ENCODE data around the gene LSM7.

Gene LSM7

DNA sequence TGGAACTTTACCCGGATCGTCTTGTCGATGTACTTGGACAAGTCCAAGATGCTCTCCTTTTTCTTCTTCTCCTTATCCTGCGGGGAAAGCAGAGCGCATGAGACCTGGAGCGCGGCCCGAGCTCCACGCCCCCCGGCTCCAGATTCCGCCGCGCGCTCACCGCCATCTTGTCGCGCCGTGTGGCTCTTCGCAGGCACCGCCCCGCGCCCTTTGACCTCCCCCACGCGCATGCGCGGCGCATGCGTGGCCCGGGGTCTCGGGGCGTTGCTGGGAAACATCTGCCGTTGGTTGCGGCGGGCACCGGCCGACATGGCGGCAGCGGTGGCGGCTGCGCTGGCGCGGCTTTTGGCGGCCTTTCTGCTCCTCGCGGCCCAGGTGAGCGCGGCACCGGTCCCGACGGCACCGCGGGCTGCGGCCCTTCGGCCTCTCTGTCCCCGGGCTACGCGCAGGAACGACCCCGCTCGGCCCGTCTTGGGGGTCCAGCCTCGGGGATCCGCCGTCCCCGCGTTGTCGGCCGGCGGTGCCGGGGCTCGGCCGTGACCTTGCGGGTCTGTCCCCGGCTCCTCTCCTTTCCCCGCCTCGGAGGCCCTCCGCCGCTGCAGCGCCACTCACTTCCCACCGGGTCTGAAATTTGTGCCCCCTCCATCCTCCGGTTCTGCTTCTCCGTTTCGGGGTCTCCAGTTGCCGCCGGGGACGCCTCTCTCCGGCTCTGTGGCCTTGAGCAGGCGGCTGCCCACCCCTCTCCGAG is at the start of gene LSM7, which contains the start of gene SPPL2B:
Gene LSM7, minus strand, starts transcription at position 186 of the 748 bp plus-strand sequence. Its CDS starts 20 bp downstream, at position 166.
Gene SPPL2B, plus strand, starts transcription at position 284 of the 748 bp plus-strand sequence. Its CDS starts 26 bp downstream, at position 310.
- peak; percentile 100 for DNase-seq (ENCODE audit: low spot score)

DNA sequence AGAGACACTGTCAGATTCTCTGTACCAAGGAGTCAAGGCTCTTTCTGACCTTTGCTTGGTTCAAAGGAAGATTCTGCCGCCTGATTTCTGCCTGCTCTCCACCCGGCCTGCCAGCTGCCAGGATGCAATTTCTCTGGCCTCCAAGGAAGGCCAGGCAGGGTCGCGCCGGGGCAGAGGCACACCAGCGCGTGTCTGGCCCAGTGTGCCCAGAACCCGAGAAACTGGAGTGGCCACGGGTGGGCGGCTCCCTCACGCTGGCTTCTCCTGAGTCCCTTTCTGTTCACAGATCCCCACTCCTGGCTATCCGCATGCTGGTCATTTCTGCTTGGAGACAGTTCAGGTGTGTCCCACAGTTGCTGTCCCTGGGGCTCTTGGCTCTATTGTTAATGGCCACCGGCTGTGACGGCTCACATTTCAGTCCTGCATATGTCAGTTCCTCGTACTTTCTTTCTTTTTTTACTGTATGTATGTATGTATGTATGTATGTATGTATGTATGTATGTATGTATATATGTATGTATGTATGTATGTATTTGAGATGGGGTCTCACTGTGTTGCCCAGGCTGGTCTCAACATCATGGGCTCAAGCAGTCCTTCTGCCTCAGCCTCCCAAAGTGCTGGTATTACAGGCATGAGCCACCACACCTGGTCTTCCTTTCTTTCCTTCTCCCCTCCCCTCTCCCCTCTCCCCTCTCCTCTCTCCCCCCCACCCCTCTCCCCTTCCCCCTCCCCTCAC is 48.6 kb upstream of the LSM7 start:
- DNase-seq (ENCODE audit: low spot score), result peak; percentile 38

DNA sequence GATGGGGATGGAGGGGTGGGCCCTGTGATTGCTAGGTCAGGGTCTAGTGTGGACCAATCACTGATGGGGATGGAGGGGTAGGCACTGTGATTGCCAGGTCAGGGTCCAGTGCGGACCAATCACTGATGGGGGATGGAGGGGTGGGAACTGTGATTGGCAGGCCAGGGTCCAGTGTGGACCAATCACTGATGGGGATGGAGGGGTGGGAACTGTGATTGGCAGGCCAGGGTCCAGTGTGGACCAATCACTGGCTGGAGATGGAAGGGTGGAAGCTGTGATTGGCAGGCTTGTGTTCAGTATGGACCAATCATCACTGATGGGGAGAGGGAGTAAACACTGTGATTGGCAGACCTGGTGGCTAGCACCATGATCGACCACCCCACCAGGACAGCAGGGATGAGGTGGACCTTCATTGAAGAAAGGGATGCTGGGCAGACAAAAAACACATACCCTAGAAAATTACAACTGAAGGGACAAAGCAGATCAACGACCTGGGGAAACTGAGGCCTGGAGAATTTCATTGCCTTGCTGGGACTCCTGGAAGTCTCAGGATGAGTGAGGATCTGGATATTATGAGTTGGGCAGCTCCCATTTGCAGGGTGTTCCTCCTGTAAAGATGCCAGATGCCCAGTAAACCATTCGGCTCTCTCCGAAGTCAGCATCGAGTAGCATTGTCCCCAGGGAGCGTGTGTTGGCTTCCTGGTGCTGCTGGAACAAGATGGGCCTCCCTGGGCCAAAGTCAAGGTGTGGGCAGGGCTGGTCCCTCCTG is 47.2 kb upstream of the LSM7 start:
- DNase-seq (ENCODE audit: low spot score), result no peak

DNA sequence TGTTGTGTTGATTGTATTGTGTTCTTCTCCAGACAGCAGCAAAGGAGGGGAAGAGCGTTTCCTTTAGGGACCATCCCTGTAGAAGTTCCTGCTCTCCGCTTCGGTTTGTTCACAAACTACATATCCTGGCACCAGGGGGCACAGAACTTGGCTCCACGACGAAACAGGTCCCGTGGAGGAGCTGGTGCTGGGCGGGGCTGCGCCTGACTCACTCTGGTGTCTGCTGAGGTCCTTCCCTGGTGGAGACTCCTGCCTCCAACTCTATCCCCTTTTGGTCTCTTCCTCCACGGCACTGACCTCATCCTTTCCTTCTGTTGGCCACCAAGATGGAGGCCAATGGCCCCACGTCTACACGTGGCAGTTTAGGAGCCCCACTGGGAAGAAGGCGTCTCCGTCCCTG is 46.4 kb upstream of the LSM7 start:
- no peak for DNase-seq (ENCODE audit: low spot score)

DNA sequence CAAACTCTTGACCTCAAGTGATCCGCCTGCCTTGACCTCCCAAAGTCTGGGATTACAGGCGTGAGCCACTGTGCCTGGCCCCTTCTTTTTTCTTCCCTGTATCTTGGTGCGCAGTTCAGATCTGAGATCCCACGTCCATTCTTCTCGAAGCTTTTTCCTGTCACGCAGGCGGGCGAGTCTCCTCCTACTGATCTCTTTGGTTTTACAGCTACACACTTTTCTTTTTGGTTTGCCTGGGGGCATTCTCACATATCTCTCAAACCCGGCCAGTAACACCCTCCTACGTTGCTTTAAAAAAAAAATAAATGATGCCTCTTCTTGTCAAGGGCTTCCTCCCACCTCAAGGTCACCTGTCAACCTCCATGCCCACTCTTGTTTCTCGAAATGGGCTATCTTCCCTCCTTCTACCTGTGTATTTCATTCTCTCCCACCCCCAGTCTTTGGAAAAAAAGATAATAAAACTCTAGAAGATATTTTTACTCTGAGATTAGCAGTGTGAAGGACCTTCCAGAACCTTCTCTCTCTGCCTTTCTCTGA is 43.8 kb upstream of the LSM7 start:
- no peak for DNase-seq (ENCODE audit: low spot score)

DNA sequence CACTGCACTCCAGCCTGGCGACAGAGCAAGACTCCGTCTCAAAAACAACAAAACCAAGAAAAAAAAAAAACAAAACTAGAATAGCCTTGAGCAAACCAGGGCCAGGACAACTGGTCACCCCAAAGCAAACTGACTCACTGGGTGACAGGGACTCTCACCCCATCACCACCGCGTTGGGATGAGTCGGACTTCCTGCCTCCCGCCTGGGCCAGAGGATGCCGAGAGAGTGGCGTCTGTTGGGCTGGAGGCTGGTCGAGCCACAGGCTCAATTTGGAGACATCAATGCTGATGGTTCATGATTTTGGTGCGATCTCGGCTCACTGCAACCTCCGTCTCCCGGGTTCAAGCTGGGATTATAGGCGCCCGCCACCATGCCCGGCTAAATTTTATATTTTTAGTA is 43.3 kb upstream of the LSM7 start:
- DNase-seq (ENCODE audit: low spot score), result no peak

DNA sequence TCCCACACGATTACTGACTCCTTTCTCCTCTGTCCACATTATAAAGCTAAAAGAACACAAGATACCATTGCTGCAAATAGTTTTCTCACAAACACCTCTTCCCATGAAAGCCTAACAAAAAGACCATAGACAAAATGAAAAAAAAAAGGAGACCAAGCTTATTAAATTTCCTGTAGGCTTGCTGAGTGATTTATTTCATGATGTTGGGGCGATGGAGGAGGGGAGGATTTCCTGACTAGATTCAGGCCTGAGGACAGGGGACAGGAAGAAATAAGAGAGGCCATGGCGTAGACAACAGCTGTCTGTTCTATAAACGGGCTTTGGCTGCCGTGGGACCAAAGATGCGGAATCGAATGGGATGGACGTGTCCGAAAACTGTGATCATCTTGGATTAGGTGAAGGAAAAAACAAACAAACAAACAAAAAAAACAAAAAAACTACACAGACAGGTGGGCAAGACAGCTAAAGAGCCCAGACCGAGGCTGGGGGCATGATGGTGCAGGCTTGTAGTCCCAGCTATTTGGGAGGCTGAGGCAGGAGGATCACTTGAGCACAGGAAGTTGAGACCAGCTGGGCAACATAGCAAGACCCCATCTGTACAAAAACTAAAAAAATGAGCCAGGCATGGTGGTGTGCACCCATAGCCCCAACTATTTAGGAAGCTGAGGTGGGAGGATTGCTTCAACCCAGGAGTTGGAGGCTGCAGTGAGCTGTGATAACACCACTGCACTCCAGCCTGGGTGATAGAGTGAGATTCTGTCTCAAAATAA is 37.0 kb upstream of the LSM7 start:
- no peak for DNase-seq (ENCODE audit: low spot score)

DNA sequence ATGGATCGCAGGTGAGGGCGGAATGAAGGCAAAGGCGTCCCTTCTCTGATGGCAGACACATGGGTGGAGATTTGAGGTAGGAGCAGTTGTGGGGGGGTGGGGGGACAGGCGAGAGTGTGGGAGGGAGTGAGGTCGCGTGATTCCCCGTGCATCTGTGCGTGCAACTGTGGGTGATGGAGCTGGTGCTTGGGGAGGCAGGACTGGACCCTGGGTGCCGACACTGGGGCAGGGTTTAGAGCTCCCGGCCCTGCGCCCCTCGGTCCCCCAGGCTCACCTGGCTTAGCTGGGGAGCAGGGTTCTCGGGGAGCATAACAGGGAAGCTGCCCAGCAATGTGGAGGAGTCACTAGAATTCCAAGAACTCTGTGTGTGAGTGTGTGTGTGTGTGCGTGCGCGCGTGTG is 35.0 kb upstream of the LSM7 start:
- no peak for DNase-seq (ENCODE audit: low spot score)

DNA sequence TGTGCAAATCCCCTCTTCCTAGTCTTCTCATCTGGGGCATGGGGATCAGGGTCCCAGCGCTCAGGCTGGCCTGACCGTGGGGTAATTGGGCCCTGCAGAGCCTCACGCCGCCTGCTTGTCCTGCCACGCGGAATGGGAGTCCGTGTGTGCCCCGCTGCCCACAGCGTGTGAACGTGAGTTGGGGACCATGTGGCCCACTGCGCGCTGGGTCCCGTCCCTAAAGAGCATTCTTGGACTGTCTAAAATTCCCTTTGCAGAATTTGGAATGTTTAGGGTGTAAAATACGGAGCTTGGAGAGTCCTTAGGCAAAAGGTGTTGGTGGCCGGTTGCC is 34.5 kb upstream of the LSM7 start:
- no peak for DNase-seq (ENCODE audit: low spot score)

DNA sequence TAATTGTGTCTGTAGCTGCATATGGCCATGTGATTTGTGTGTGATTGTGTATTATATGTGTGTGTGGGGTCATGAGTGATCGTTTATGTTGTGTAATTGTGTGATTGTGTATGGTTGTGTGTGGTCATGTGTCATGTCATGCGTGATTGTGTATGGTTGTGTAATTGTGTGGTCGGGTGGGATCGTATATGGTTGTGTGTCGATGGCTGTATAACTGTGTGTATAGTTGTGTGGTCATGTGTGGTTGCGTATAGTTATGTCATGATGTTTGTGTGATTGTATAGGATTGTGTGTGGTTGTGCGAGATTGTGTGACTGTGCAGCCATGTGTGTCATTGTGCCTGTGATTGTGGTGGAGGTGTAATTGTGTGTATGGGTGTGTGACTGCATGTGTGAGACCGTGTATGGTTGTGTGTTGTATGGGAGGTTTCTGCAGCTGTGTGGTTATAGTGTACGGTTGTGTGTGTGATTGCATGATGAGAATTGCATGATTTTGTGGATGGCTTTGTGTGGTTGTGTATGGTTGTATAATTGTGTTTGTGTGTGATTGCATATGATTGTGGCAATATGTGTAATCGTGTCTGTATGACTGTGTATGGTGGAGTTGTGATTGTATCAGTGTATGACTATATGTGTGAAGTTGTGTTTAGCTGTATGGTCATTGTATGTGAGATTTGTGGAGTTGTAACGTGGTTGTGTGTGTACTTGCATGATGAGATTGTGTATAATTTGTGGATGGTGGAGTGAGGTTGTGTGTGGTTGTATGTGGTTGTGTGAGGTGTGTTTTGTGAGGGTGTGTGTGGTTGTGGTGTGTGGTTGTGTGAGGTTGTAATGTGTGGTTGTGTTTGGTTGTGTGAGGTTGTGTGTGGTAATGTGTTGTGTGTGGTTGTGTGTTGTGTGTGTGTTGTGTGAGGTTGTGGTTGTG is 33.9 kb upstream of the LSM7 start:
- DNase-seq (ENCODE audit: low spot score), result no peak

DNA sequence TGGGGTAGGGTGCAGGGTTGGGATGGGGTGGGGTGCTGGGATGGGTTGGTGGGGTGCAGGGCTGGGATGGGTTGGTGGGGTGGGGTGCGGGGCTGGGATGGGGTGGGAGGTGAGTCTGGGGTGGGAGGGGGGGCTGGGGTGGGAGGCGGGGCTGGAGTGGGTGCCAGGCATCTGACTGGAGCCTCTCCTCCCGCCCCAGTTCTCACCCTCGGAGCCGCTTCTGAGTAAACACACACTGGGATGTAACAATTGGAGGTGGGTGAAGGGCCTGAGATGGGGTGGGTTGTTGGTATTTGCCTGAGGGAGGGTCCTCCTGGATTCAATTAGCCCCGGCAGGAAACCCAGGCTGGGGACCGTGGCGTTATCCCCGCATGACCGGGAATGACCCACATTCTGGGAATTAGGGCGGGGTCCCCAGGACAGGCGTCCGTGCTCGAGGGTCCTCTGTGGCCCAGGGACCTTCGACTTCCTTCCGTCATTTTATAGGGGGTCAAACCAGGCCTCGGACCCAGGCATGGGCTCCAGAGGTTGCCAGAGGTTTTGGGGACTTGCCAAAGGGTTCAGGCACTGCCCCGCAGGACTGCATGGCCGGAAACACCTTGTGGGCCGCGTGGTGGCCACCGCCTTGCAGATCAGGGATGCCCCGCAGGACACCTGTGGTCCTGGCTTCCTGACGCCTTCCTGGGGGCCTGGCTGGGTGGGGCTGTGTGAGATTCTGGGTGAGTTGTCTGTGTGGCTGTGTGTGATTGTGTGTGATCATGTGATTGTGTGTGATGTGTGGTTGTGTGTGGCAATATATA is 33.1 kb upstream of the LSM7 start:
- peak; percentile 39 for DNase-seq (ENCODE audit: low spot score)

DNA sequence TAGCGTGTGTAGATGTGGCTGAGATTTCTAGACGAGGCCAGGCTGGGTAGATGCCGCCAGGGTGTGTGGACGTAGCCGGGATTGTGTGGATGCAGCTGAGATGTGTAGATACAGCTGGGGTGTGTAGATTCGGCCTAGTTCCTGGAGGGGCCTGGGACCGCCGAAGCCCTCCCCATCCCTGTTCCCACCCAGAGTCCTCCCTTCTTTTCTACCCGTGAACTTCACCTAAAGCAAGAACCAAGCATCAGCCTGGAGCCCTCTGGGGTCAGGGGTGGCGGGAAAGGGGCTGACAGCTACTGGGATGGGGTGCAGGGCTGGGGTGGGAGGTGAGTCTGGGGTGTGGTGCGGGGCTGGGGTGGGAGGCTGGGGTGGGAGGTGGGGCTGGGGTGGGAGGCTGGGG is 32.4 kb upstream of the LSM7 start:
- peak; percentile 49 for DNase-seq (ENCODE audit: low spot score)

DNA sequence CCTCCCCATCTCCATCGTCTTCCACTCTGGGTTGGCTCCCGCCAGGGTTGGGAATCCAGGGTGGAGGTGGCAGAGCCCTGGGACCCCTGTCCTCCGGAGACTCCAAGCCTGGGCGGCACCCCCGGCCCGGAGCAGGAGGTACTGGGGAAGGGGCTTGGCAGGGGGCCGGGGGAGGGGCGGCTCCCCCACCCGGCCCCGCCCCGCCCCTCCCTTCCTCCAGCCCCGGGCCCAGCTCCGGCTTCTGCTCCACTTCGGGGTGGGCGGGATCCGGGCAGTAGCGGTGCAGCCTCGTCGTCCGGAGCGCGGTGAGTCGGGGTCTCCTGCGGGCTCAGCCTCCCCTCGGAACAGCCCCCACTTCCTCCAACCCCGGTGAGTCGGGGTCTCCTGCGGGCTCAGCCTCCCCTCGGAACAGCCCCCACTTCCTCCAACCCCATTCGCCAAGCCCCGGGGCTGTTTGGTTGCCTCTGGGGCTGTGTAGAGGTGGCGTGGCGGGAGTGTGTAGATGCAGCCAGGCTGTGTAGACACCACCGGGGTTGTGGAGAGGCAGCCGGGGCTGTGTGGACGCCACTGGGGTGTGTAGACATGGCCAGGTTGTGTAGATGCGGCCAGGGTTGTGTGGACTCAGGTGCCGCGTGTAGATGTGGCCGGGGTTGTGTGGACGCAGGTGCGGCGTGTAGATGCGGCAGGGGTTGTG is 31.8 kb upstream of the LSM7 start, which contains the start of gene TMPRSS9:
Gene TMPRSS9, plus strand, starts transcription at position 274 of the 694 bp plus-strand sequence. CDS start 29,521 bp downstream, outside the sequence.
- DNase-seq (ENCODE audit: low spot score), result peak; percentile 57

DNA sequence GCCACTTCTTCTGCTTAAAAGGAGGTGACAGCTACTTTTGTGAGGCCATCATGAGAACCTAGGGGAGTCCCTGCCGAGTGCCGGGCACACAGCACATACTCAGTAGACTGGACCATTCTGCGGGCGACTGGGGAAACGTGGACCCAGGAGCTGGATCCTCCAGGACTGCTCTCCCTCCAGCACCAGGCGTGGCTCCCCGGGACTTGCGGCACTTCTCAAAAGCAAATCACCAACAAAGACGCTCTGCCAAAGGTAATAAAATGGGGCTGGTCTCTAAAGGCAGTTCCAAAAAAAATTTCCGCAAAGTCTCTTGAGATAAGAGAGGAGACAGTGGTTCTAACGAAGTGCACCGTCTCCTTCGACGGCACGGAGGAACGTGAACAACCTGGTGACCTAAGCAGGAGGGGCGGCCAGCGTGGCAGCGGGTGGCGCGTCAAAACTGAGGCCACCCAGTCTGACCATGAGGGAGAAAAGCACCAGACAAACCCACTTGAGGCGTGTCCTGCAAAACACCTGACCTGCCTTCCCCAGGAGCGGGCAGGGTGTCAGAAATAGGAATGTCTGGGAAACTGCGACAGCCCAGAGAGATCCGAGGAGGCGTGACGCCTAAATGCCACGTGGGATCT is 30.3 kb upstream of the LSM7 start:
- peak; percentile 45 for DNase-seq (ENCODE audit: low spot score)

DNA sequence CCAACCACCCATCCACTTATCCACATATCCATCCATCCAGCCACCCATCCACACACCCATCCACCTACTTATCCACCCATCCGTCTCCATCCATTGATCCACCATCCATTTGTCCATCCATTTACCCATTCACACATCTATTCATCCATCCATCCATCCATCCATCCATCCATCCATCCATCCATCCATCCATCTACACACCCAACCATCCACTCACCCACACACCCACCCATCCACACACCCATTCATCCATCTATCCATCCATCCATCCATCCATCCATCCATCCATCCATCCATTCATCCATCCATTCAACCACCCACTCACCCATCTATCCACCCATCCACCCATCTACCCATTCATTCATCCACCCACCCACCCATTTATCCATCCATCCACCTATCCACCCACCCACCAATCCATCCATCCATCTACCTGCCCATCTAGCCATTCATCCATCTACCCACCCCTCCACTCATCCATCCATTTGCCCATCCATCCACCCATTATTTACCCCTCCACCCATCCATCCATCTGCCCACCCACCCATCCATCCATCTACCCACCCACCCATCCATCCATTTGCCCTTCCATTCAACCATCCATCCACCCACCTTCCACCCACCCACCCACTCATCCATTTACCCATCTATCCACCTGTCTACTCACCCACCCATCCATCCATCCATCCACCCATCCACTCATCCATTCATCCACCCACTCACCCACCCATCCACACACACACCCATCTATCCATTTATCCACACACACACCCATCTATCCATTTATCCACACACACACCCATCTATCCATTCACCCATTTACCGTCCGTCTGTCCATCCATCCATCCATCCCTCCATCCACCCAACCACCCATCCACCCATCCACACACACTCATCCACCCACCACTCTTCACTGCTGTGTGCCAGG is 29.2 kb upstream of the LSM7 start:
- DNase-seq (ENCODE audit: low spot score), result no peak

DNA sequence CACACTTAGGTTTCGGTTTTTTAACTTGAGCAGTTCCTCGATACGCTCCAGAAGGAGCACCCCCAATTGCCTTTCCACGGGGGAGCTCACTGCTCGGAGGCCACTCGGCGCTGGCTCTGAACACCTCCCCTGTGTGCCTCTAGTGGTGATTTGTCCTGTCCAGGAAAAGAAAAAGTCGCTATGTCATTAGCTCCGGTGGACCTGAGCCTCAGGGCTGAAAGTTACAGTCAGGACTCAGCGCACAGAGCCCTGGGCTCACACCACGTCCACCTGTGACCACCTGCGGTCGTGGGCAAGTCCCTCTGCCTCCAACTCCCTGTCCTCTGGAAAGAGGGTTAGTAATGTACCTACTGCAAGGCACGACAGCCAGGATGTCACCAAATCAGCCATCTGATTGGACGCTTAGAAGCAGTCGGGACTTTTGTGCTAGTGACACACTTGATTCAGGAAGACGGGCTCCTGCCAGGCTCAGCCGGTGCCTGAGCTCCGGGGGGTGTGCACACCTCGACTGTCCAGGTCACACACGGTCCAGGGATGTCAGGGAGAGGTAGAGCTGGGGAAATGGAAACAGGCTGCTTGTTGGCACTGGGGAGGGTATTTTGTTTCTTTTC is 27.8 kb upstream of the LSM7 start:
- peak; percentile 36 for DNase-seq (ENCODE audit: low spot score)

All from D341Med (cell line).